ENCODE results near the gene STAT5B. TPM values are rescaled to one million over a fixed set of nuclear protein-coding genes. Genes with fewer than 3 reads are reported as not detected.
A peak's percentile ranks its signal among the peaks of the same experiment; 100 is the strongest.
"Not testable (repeated sequence)": the region's sequence is repeated elsewhere in the genome, so short reads cannot be mapped to it uniquely, and the experiment has no call there.

STAT5B gene
- total RNA-seq, 2 experiments from 2014 or later, result 92.7 to 94.4 TPM

GRCh38 chr17:42189651-42189965 is 86.6 kb downstream of the STAT5B start:
- ChIA-PET CTCF (interaction anchor here (1.1 kb wide), 1 partner anchor 346 kb away, joined by 3 read pairs; the partner anchor contains the start of gene NAGLU), POLR2A (no interaction called here)
- Mint-ChIP-seq H3K9me3 (ENCODE audit: insufficient read depth) (no peaks in the 10 kb centered on the region), H3K36me3 (ENCODE audit: low read depth) (no peaks in the 10 kb centered on the region), H3K27ac (no peak overlapping the region), H3K4me3 (no peak overlapping the region), H3K4me1 (ENCODE audit: low read depth) (peaks cover 41% of the 10 kb centered on the region), H3K27me3 (ENCODE audit: low read depth) (no peaks in the 10 kb centered on the region)
- ATAC-seq, result no peak
- DNase-seq, result no peak

DNA sequence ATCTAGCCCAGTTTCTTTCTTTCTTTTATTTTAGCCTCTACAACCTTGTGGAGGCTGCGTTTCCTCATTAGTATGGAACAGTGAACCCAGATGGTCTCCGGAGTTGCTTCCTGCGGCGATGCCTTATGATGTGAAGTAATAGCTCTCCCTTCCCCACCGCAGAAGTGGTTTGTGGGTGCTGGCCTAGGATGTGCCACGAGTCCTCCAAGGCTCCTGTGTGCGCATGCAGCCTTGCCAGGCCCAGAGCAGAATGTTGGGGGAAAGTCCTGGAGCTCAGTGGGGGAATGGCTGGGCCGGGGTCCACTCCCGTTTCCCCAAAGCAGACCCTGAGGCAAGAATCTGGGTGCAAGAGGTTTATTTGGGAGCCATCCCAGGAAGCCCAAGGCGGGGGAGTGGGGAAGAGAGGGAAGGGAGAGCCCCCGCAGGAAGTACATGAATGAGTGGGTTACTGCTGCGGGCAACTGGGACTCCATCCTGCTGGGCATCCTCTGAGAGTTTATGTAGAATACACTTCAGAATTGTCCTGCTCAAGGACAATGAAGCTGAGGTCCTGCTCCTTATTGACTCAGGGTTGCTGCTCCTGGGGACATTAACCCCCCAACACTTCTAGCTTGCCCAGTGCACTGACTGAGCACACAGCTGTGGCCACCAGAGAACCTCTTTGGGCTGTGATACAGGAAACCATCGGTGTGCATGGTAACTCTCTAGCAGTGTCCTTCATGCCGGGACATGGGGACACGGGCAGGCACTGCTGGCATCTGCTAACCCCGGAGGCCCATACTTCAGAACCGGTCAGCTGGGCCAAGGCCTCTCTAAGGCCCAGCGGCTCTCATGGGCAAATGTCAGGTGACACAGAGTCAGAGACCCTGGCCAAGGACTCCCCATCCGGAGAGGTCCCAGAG is 87.2 kb downstream of the STAT5B start:
- Mint-ChIP-seq H3K36me3 (ENCODE audit: low read depth) (no peaks in the 10 kb centered on the region), H3K9me3 (ENCODE audit: insufficient read depth) (no peaks in the 10 kb centered on the region), H3K4me1 (ENCODE audit: low read depth) (peaks cover 41% of the 10 kb centered on the region), H3K4me3 (no peak overlapping the region), H3K27ac (no peak overlapping the region), H3K27me3 (ENCODE audit: low read depth) (no peaks in the 10 kb centered on the region)
- DNase-seq (no peak), ATAC-seq (no peak)
- POLR2A ChIA-PET, result interaction anchor here (0.7 to 1.0 kb wide), 2 partner anchors 77 to 88 kb away, joined by 3 read pairs; no protein-coding TSS in a partner anchor
- CTCF ChIA-PET, result interaction anchor here (1.1 to 1.2 kb wide), 2 partner anchors 81 to 347 kb away, joined by 3 read pairs; partner anchors contain the start of gene NAGLU

DNA sequence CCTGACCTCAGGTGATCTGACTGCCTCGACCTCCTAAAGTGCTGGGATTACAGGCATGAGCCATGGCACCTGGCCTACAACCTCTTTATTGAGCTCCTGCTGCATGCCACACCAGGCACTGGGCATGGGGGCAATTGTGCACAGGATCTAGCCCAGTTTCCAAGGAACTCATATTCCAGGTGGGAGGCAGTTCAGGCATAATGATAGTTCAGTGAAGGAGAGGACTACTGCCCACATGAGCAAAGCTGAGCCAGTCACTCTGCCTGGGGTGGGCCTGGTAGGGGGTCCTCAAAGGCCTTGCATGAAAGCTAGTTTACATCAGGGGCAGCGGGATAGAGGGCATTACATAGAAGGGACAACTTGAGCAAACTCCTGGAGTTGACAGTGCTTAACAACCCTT is 88.4 kb downstream of the STAT5B start:
- H3K4me1 Mint-ChIP-seq (ENCODE audit: low read depth), result peaks cover 41% of the 10 kb centered on the region
- CTCF ChIA-PET, result interaction anchor here (1.2 to 1.8 kb wide), 2 partner anchors 35 to 82 kb away, joined by 3 to 4 read pairs; no protein-coding TSS in a partner anchor
- no peaks in the 10 kb centered on the region for H3K27me3 Mint-ChIP-seq (ENCODE audit: low read depth)
- DNase-seq (no peak), ATAC-seq (no peak)
- no peak overlapping the region for H3K4me3 Mint-ChIP-seq
- POLR2A ChIA-PET, result interaction anchor here (0.9 to 1.0 kb wide), 2 partner anchors 89 to 171 kb away, joined by 3 read pairs; partner anchors contain the start of gene DNAJC7
- no peaks in the 10 kb centered on the region for H3K9me3 Mint-ChIP-seq (ENCODE audit: insufficient read depth)
- H3K27ac Mint-ChIP-seq, result no peak overlapping the region
- no peaks in the 10 kb centered on the region for H3K36me3 Mint-ChIP-seq (ENCODE audit: low read depth)

DNA sequence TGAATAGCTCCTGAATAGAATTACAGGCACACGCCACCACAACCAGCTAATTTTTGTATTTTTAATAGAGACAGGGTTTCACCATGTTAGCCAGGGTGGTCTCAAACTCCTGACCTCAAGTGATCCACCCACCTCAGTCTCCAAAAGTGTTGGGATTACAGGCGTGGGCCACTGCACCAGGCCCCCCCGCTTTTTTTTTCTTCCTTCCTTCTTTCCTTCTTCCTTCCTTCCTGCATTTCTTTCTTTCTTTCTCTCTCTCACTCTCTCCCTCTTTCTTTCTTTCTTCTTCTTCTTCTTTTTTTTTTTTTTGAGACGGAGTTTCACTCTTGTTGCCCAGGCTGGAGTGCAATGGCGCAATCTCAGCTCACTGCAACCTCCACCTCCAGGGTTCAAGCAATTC is 90.0 kb downstream of the STAT5B start:
- ATAC-seq; H3K27ac Mint-ChIP-seq; H3K4me3 Mint-ChIP-seq; H3K9me3 Mint-ChIP-seq (ENCODE audit: insufficient read depth); POLR2A ChIA-PET; DNase-seq; H3K36me3 Mint-ChIP-seq (ENCODE audit: low read depth): not testable (repeated sequence)
- Mint-ChIP-seq H3K4me1 (ENCODE audit: low read depth) (peaks cover 46% of the 10 kb centered on the region), H3K27me3 (ENCODE audit: low read depth) (peaks cover 10% of the 10 kb centered on the region)
- CTCF ChIA-PET, result interaction anchor here (7.2 kb wide), 1 partner anchor 10 kb away, joined by 72 read pairs; the partner anchor contains the start of gene GHDC

GRCh38 chr17:42185621-42185930 is 90.6 kb downstream of the STAT5B start:
- CTCF ChIA-PET, result interaction anchor here (2.4 to 7.2 kb wide), 2 partner anchors 11 to 37 kb away, joined by 10 to 72 read pairs; partner anchors contain the start of gene GHDC
- peaks cover 13% of the 10 kb centered on the region for H3K27me3 Mint-ChIP-seq (ENCODE audit: low read depth)
- no peaks in the 10 kb centered on the region for H3K9me3 Mint-ChIP-seq (ENCODE audit: insufficient read depth)
- POLR2A ChIA-PET, result interaction anchor here (1.0 kb wide), 1 partner anchor 16 kb away, joined by 3 read pairs; no protein-coding TSS in a partner anchor
- H3K27ac Mint-ChIP-seq, result no peak overlapping the region
- no peak overlapping the region for H3K4me3 Mint-ChIP-seq
- no peak for ATAC-seq
- no peaks in the 10 kb centered on the region for H3K36me3 Mint-ChIP-seq (ENCODE audit: low read depth)
- H3K4me1 Mint-ChIP-seq (ENCODE audit: low read depth), result peaks cover 49% of the 10 kb centered on the region
- no peak for DNase-seq

DNA sequence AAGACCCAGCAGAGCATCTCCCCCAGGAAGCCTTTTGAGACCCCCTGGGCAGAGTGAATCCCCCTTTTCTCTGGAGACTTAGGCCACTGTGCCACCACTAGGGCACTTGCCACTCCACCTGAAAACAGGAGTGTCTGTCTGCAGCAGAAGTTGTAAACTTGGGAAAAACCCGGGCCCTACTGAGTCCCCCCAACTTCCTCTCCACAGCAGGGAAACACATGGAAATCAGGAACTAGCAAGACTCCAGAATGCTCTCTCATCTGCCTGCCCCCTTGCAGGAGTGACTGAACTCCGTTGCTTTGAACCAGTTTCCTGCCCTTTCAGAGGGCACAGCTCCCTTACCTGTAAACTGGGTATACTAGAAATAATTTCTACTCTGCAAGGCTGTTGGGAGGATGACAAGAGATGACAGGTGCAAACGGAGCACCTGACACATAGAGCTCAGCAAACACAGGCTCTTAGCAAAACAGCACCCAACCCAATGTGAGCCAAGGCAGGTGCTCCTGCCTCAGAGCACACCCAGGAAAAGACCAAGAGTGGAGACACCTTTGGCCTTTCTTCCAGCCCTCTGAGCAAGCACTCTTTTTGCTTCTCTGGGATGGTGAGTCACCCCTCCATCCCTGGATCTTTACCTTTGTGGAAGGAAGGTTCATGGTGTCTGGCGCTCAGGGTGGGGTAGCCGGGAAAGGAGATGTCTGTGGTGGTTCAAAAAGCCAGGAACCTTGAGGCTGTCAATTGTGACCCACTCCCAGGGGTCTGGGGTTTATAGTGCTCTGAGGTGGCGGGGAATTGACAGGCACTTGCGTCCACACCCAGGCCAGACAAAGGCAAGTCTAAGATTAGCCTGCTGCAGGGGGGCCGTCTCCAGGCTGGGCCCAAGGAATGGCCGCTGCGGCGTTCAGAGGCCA is 91.2 kb downstream of the STAT5B start, which contains the start of gene HCRT:
HCRT (minus strand) TSS at position 740 of the 908 bp plus-strand sequence; CDS start at position 653, 87 bp downstream.
- H3K27me3 Mint-ChIP-seq (ENCODE audit: low read depth), result peaks cover 19% of the 10 kb centered on the region
- ChIA-PET CTCF (interaction anchor here (1.4 to 7.2 kb wide), 6 partner anchors 11 to 222 kb away, joined by 3 to 72 read pairs (median 6); partner anchors contain the start of genes GHDC and NKIRAS2), POLR2A (interaction anchor here (1.0 to 1.4 kb wide), 3 partner anchors 15 to 219 kb away, joined by 3 to 5 read pairs (median 3); no protein-coding TSS in a partner anchor)
- DNase-seq, result no peak
- no peaks in the 10 kb centered on the region for H3K9me3 Mint-ChIP-seq (ENCODE audit: insufficient read depth)
- ATAC-seq, result no peak
- peaks cover 54% of the 10 kb centered on the region for H3K4me1 Mint-ChIP-seq (ENCODE audit: low read depth)
- peak within 1 kb of the TSS; percentile 80 for H3K27ac Mint-ChIP-seq
- peak within 1 kb of the TSS; percentile 82 for H3K4me3 Mint-ChIP-seq
- no peaks in the 10 kb centered on the region for H3K36me3 Mint-ChIP-seq (ENCODE audit: low read depth)

GRCh38 chr17:42183741-42184711 is 92.2 kb downstream of the STAT5B start:
- Mint-ChIP-seq H3K36me3 (ENCODE audit: low read depth) (no peaks in the 10 kb centered on the region), H3K9me3 (ENCODE audit: insufficient read depth) (no peaks in the 10 kb centered on the region), H3K4me1 (ENCODE audit: low read depth) (peaks cover 55% of the 10 kb centered on the region), H3K27ac (peak overlapping the region; percentile 80), H3K27me3 (ENCODE audit: low read depth) (peaks cover 27% of the 10 kb centered on the region), H3K4me3 (peak overlapping the region; percentile 82)
- DNase-seq (peak; percentile 80), ATAC-seq (peak; percentile 71)
- ChIA-PET CTCF (interaction anchor here (0.6 to 7.2 kb wide), 10 partner anchors 10 to 223 kb away, joined by 3 to 72 read pairs (median 4); partner anchors contain the start of genes GHDC and NKIRAS2), POLR2A (interaction anchor here (0.6 to 1.4 kb wide), 5 partner anchors 10 to 233 kb away, joined by 3 to 5 read pairs (median 3); no protein-coding TSS in a partner anchor)

DNA sequence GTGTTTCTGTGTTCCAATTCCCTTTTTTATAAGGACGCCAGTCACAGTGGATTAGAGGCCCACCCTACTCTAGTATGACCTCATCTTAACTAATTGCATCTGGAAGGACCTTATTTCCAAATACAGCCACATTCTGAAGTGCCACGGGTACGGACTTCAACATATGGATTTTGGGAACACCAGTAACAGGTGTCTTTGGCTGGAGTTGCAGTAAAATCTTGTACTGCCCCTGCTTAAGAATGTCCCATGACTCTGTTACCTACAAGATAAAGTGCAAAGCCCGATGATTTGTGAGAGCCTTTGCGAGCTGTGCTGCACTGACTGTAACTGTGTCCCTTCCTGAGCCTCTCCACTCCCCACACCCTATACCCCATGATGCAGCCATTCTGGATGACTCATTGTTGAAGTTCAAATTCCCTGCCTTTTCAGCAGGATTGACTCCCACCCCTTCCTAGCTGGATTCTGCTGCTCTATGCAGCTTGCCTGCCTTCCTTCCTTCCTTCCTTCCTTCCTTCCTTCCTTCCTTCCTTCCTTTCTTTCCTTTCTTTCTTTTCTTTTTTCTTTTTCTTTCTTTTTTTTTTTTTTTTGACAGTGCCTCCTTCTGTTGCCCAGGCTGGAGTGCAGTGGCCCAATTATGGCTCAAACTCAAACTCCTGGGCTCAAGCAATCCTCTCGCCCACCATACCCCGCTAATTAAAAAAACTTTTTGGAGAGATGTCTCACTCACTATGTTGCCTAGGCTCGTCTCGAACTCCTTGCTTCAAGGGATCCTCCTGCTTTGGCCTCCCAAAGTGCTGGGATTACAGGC is 93.1 kb downstream of the STAT5B start:
- Mint-ChIP-seq H3K27me3 (ENCODE audit: low read depth) (peaks cover 27% of the 10 kb centered on the region), H3K9me3 (ENCODE audit: insufficient read depth) (no peaks in the 10 kb centered on the region), H3K4me3 (peak overlapping the region; percentile 82), H3K27ac (peak overlapping the region; percentile 70), H3K4me1 (ENCODE audit: low read depth) (peaks cover 55% of the 10 kb centered on the region), H3K36me3 (ENCODE audit: low read depth) (no peaks in the 10 kb centered on the region)
- POLR2A ChIA-PET, result interaction anchor here (0.8 to 1.4 kb wide), 3 partner anchors 10 to 217 kb away, joined by 3 to 4 read pairs (median 3); no protein-coding TSS in a partner anchor
- DNase-seq (no peak), ATAC-seq (no peak)
- CTCF ChIA-PET, result interaction anchor here (0.6 to 7.2 kb wide), 9 partner anchors 9 to 223 kb away, joined by 3 to 72 read pairs (median 4); partner anchors contain the start of genes GHDC and NKIRAS2

DNA sequence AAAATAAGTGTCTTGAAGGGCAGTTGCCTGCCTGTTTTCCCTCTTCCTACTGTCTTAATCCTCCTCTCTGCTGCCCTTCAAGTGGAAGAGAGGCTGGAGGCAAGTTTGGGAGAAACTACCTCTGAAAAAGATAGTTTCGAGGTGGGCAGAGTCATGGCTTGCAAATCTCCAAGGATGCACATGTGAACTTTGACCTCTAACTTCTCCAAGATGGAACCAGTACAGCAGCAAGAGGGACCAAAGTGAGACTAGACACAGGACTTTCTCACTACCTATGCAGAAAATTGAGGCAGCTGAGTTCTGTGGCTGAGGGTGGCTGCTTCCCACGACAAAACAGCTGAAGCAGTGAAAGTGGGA is 94.4 kb downstream of the STAT5B start:
- peaks cover 52% of the 10 kb centered on the region for H3K4me1 Mint-ChIP-seq (ENCODE audit: low read depth)
- DNase-seq (no peak), ATAC-seq (no peak)
- H3K27me3 Mint-ChIP-seq (ENCODE audit: low read depth), result peaks cover 30% of the 10 kb centered on the region
- H3K4me3 Mint-ChIP-seq, result peak overlapping the region; percentile 46
- no peaks in the 10 kb centered on the region for H3K36me3 Mint-ChIP-seq (ENCODE audit: low read depth)
- ChIA-PET CTCF (interaction anchor here (0.7 to 7.2 kb wide), 26 partner anchors 14 to 250 kb away, joined by 3 to 72 read pairs (median 6); partner anchors contain the start of genes CNP, DHX58, GHDC and STAT5A), POLR2A (interaction anchor here (1.0 to 1.4 kb wide), 3 partner anchors 13 to 70 kb away, joined by 3 to 6 read pairs (median 4); partner anchors contain the start of genes DHX58 and GHDC)
- H3K9me3 Mint-ChIP-seq (ENCODE audit: insufficient read depth), result no peaks in the 10 kb centered on the region
- no peak overlapping the region for H3K27ac Mint-ChIP-seq
